GM19372 (cell line): ENCODE results near the gene DCANP1.
A peak's percentile ranks its signal among the peaks of the same experiment; 100 is the strongest.

Source experiments
- ATAC-seq: cut with Tn5 transposase; IDR thresholded peaks from one replicate; pipeline ENCODE4 v1.9.1; 2021; ENCODE audit warnings: mild to moderate bottlenecking, low read depth, moderate library complexity; ENCODE audit not compliant: unreplicated experiment

Gene DCANP1

DNA sequence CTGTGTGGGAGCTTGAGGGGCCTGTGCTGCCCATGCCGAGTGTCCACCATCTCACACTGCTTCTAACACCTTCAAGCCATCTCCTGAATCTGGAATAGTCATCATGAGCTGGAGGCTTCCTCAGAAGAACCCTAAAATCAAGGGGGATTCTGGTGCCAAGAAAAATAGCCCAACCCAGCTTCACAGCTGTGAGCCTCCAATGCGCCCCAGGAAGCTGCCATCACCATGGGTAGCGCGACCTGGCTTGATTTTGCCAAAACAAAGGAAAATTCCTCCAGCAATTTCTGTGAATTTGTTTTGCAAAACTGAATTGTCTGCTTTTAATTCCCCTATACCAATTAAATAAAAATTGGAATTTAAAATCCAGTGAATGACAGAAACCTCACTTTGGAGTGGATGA is 11.2 kb upstream of the DCANP1 start:
- ATAC-seq, result no peak

DNA sequence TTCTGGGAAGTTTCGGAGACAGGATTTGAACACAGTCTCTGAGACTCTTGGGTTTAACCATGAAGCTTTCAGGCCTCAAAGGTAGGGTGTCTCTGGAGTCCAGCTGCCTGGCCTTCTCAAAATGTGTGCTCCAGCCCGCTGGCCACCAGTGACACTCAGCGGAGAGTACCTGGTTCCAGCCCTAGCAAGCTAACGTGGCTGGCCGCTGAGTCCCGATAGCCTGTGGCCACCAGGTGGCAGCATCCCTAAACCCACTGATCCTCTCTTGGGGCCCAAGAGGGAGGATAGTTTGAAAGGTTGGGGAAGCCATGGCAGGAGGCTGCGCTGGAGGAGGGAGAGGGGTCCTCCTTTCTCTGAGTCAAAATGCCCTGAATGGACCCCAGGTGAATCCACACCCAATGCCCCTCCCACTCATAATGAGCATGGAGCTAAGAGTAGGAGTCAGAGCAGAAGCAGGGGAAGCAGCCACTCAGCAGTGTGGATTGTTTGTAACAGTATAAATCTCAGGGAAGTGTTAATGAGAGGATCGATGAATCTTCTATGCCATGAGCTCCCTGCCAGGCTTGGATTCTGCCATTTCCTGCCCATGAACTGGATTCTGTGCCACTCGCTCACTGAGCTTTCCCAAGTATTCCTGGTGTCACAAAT is 10.4 kb upstream of the DCANP1 start:
- ATAC-seq, result peak; percentile 70

DNA sequence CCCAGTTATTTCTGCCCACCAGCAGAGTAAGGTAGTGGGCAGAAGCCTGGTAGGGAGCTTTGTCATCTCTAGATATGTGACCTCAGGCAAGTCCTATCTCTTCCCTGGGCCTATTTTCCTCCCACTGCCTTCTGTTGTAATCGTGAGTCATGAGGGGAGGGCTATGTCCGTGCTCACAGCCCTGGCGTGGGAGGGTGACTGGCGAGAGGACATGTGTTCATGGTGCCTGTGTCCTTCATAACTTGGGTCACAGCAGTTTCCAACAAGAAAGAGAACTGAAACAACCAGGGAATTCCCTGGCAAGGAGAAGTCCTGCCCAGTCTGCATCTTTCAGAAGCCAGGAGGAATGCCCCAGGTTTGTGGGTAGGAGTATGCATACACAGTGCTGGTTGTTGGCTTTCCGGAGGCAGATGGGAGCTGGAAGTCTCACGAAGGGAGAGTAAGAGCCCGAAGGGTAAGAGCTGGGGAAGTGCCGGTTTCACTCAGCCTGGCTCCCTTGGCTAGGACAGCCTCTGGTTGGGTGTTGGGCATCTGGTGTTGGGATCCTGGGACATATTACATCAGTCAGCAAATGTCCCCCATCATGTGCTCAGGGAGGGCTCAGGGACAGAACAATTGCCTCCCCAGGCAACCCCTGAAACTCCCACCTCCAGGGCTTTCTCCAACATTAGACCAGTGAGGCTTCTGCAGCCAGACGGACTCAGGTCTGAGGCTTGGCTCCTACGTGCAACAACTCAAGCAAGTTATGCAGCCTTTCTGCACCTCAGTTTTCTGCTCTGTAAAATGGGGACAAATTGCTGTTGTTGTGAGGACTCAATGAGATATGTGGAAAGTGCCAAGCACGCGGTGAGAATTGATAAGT is 9.3 kb upstream of the DCANP1 start:
- ATAC-seq, result peak; percentile 46

DNA sequence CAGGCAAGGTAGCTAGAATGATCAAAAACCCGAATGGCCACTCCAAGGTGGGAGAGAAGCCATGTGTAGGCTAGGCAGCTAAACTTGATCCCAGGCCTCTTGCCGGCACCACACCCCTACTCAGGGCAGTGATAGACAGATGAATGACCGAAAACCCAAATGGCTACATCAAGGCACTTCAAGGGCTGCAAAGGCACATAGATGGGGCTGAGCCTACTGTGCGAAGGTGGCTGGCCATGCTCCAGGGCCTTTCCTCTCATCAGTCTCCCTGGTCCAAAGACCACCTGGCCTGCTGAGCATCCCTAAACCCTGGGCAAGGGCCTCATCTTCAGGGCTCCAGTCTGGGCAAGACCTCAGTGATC is 8.7 kb upstream of the DCANP1 start:
- ATAC-seq, result no peak

DNA sequence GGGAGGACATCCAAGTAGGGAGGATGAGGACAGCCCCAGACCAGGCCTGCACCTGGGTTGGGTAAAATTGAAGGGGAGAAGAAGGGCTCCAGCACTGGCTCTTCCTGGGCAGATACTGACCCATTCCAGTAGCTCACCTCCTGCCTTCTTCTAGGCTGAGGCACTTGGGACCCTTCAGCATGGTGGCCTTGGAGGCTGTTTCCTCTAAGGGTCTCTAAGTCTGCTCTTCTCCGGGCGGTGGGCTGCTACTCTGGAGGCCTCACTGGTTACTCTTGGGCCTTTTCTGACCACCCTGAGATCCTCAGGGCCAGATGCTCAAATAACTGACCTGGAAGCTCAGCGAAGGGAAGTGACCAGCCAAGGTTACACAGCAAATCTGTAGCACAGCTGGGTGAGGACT is 7.8 kb upstream of the DCANP1 start:
- ATAC-seq, result no peak

DNA sequence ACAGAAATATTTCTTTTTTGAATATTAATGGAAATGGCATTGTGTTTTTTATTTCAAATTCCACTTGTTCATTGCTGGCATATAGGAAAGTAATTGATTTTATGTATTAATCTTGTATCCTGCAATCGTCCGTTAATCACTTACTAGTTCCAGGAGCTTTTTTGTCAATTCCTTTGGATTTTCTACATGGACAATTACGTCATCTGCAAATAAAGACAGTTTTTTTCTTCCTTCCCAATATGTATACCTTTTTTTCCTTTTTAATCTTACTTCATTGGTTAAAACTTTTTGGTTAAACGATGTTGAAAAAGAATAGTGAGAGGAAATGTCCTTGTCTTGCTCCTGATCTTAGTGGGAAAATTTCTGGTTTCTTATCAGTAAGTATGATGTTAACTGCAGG is 6.5 kb upstream of the DCANP1 start:
- ATAC-seq, result no peak

DNA sequence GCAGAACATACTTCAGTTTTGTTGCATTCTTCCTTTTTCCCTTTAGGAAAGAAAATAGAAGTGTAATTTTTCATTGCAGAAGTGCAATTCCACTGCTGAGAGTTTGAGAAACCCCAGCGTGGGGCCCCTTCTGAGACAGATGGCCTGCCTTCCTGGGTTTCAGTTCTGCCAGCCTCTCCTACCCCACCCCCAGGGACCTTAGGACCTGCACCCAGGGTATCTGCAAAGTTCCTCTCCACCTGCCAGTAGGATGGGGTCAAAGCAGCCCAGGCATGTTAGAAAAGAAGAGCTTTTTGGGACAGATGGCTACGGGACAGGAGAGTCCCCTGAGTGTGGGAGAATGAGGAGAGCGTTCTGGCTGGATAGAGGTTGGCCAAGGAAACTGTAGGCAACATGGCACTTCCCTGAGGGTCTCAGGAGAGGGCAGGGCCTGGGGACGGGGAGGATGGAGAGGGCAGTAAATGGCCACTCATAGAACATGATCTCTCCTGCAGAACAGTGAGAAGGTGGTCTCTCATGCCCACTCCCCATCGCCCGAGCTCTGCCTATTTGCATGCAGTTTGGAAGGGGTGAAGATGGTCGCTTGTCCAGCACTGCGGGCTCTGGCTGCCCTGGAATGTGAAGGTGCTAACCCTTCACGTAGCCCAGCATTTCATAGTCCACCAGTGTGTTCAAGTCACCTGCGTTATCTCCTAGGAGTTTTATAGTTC is 5.3 kb upstream of the DCANP1 start, which contains the start of gene TIFAB:
TIFAB (minus strand) TSS at position 31 of the 710 bp plus-strand sequence. CDS start 2,412 bp downstream, outside the sequence.
- no peak for ATAC-seq

DNA sequence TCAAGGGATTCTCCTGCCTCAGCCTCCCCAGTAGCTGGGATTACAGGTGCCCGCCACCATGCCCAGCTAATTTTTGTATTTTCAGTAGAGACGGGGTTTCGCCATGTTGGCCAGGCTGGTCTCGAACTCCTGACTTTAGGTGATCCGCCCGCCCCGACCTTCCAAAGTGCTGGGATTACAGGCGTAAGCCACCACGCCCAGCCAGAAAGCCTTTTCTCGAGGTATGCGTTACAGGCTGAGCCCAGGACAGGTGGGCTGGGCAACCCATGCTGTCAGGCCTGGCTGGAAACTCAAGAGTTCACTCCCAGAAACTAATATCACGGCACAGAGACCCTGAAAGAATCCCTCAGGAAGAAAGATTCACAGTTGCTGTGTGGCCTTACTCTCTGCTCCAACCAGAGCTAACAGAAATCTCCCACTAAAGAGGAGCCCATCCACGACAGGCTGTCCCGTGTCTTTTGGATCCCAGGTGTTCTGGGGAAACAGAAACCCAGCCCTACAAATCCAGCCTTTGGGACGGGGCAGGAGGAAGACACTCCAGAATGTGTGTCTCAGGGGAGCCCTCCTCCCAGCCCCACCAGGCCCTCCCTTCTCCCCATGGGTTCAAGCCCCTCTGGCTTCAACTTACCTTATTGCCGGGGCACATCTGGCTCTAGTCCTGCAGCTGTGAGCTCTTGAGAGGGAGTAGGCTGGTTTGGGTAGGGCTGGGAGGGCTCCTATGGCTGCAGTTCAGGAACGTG is 4.6 kb upstream of the DCANP1 start:
- no peak for ATAC-seq

DNA sequence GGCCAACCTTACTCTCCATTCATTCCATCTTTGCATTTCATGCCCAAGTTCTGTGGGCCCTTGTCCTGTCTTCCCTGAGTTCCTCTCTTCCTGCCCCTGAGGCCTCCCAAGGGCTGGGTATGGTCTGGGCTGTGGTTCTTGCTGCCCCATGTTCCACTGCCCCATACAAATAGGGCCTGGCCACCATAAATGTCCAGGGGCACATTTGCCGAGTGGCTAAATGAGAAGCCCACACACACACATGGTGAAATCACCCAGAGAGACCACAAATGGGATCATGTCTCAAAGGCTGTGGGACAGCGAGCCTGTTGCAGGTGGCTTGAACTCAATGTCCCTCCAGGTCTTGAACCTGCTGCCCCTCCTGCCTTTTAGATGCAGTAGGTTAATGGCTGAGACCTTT is 3.8 kb upstream of the DCANP1 start:
- no peak for ATAC-seq

DNA sequence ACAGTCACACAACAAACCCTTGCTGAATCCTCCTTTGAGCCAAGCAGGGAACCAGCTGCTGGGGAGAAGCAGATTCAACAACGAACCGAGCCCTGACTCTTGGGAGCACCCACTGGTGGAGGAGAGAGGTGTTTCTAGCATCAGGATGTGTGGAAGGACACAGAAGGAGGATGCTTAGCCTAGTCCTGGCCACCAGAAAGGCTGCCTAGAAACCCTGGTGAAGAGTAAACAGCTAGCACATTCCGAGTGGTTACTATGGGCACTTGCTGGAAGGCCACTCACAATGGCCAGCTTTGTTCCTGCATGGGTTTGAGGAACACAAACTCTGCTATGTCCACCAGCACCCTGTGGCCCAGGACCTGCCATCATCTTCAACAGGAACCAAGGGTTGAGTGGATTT is 3.2 kb upstream of the DCANP1 start:
- no peak for ATAC-seq

DNA sequence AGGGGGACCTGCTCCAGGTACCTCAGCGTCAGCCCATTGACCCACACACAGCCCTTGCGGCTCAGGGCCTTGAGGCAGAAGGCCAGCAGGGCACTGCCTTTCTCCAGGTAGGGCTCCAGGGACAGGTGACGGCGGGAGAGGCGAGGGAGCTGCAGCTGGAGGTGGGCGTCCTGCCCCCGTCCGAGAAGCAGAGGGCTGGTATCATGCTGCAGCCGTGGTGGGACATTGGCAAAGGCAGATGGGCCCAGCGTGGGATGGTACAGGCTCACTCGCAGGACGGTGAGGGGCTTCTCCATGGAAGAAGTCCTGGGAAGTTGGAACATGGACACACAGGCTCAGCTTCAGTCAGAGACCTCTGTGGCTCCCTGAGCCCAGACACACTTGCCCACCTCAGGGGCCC is 2.5 kb upstream of the DCANP1 start:
- no peak for ATAC-seq

DNA sequence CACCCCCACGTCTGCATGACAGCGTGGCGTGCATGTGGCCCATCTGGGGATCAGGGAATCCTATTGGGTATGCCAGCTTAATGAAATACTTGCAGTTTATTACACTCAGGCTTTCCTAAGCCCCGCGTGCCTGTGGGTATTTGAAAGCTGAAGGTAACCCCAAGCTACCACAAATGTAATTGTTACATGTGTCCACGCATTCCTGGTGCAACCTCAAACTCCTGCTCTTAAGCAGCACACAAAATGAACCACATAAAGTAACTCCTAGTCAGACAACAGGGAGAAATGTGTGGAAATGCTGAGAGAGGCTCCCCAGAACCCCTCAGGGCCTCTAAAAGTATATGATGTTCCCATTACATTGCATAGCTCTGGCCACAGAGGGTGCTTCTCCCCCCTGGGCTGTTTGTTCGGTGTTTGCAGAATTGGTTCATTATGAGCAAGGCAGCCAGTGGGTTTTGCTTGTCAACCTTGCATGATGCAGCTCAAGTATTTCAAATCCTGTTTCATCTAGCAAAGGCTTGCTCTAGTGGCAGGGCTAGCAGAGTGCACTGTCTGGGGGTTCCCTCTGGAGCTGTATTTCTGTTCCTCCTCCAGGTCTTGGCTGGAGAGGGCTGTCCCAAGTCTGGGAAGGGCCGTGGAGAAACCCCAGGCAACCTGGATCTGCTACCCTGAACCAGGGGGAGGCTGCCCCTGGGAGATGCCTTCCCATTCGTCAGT is 1.8 kb upstream of the DCANP1 start:
- no peak for ATAC-seq

DNA sequence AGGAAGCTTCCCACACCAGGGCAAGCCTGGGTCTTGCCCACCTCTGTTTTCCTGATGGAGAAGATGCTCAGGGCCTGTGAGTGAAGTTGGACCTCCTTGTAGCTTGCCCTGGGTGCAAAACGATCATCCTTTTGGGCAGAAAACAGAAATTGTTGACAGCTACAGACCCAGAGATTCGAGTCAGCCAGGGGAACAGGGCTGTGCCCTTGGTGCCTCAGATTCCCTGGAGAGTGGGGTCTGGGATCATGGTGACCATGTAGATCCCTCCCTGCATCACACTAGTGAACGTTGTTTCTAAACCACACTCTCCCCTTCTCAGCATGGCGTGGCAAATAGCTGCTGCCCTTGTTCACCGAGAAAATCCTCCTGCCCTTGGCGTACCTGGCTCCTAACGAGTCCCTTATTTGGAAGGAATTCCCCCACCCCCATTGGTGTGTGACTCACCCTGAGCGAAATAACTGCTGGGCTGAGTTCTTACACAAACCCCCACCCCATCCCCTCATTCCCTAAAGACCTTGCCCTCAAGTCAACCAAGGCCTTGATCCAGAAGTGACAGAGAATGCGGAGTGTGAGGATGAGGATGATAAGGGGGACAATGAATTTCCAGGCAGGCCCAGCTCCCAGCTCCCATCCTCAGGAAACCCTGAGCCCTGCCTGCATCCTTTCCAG is 1.1 kb upstream of the DCANP1 start:
- no peak for ATAC-seq

DNA sequence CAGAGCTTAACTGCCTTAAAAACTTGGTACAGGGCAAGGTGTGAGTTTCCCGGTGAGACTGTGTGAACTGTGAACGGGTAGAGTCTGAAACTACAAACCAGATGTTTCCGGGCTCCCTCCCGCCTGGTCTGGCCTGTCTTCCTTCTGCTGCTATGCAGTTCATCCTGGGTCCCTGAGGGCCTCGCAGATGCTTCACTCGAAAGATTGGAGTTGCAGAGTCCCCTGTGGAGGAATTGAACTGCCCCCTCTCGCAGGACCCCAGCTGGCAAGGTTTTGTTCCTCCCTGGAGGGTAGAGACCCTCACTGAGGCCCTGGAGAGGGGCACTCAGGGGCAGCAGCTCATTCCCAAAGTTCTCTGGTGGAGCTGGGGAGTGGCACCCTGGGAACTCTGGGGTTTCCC is 533 bp downstream of the DCANP1 start:
- ATAC-seq, result no peak

DNA sequence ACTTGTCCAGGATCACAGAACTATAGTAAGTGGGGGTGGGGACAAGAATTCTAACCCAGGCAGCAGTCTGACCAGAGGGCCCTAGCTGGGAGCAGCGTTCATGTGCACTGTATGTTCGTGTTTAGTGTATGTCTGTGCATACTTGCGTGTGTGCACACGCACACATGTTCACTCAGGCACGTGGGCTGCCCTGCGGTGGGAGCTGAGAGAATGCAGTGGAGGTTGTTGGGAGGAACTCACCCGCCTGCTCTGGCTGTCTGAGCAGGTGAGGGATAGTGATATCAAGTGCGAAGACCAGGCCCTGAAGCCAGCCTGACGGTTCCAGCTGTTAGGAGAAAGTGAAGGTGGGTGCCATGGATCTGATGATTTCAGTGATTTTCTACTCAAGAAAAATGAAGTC is 942 bp downstream of the DCANP1 start:
- ATAC-seq, result no peak

DNA sequence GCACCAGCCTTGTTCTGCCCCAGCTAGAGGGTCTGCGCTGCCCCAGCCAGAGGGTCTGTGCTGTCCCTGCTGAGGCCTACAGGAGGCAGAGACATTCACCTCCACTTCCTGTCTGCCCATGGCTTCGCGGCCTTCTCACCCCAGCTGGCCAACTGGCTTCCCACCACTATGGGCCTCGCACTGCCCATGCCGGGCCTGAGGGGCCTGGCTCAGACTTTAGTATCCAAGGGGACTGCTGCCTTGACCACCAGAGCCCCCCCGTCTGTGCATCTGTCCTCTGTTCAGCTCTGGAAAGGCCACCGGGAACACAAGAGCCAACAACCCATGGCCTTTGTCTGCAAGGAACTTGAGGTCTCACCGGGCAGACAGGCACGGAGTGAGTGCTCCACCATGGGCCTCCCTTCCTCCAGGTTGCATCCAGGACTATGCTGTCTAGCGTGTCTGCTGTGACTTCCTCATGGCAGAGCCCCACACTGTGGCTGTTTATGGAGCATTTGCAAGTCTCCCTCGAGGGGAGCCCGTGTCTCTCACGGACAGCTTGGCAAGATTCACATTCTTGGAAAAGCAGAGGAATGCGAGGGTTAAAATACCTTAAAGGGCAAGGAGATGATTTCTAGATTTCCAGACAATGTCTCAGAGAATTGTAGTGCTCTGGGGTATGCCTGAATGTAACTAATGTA is 1.7 kb downstream of the DCANP1 start:
- no peak for ATAC-seq

DNA sequence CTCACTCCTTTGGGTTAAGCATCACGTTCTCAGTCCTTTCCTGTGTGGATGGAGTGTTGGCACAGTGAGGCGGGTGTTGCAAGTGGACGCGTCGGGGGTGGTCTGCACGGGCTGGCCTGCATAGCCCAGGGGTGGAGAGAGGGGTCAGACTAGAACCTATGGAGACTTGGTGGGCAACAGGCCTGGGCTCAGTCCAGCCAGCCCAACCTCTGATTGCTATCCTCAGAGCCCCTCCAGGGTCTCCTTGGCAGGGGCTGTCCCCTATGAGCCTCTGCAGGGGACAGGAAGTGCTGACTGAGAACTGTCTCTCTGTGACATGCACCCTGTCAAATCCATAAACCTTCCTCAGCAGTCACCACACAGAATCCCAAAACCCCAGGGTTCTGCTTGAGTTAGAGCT is 2.3 kb downstream of the DCANP1 start:
- ATAC-seq, result no peak

DNA sequence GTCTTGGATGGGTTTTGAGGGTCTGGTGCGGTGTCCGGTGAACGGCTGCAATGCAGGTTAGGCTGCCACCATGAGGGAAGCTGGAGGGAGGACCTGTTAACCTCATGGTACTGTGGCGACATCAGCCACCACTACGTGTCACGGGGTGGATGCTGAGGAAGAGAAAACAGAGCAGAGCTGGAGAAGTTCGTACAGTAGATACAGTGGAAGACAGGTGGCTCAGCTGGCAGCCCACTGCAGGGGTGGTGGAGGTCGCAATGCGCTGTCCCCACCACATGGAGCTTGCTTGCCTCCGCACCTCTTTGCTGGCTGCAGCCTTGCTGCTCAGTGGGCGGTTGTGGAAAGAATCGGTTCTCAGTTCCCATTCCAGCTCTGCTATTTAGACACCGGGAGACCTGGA is 2.8 kb downstream of the DCANP1 start:
- ATAC-seq, result no peak
